Measurements from ENCODE around the gene RIMS1. TPM values are rescaled to one million over a fixed set of nuclear protein-coding genes. Genes with fewer than 3 reads are reported as not detected.

RIMS1 gene
- total RNA-seq, 3 donors from 2014 or later (not counting 1 experiment from before 2014, with no cell fraction given): not detected

DNA sequence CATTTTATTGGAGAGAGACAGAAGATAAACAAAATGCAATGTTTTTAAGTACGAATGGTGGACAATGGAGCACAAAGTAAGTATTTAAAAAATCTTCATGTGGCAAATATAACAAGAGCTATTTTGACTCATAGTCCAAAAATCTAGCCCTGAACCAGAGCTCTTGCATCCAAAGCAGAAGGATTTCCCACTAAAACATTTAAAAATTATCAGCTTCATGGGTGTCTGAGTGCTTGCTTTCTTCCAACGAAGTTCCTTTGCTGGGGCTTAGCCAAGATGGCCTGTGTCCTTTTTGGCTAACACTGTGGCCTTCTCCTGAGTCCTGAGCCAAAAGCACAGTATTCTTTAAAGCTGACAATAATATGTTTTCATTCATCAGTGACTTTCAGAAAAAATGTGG, 161.7 kb downstream of the RIMS1 start:
- Histone ChIP-seq H3K4me3 (ENCODE audit: low read length) (no peak overlapping the region), H3K36me3 (ENCODE audit: control insufficient read depth, insufficient read depth, low read length) (no peaks in the 10 kb centered on the region), H3K4me1 (ENCODE audit: control insufficient read depth, insufficient read depth, low read length) (no peaks in the 10 kb centered on the region), H3K27me3 (ENCODE audit: control insufficient read depth, insufficient read depth, low read length) (no peaks in the 10 kb centered on the region), H3K27ac (ENCODE audit: low read length) (no peak overlapping the region), H3K9me3 (ENCODE audit: control insufficient read depth, insufficient read depth, low read length) (no peaks in the 10 kb centered on the region)
- H3K9me3 Mint-ChIP-seq: peaks cover 4 to 9% of the 10 kb centered on the region in 2 donors
- 78% methylated on average over 2 of the region's 2 CpGs for WGBS (ENCODE audit: insufficient coverage)
- no peaks in the 10 kb centered on the region for H3K36me3 Mint-ChIP-seq
- H3K4me1 Mint-ChIP-seq: no peaks in the 10 kb centered on the region
- H3K4me3 Mint-ChIP-seq: no peak overlapping the region
- intact Hi-C loops (cut with micrococcal nuclease): no loop called here
- no peaks in the 10 kb centered on the region for H3K27me3 Mint-ChIP-seq (ENCODE audit: low read depth in 2 of 2)
- TF ChIP-seq, protein P1, sequence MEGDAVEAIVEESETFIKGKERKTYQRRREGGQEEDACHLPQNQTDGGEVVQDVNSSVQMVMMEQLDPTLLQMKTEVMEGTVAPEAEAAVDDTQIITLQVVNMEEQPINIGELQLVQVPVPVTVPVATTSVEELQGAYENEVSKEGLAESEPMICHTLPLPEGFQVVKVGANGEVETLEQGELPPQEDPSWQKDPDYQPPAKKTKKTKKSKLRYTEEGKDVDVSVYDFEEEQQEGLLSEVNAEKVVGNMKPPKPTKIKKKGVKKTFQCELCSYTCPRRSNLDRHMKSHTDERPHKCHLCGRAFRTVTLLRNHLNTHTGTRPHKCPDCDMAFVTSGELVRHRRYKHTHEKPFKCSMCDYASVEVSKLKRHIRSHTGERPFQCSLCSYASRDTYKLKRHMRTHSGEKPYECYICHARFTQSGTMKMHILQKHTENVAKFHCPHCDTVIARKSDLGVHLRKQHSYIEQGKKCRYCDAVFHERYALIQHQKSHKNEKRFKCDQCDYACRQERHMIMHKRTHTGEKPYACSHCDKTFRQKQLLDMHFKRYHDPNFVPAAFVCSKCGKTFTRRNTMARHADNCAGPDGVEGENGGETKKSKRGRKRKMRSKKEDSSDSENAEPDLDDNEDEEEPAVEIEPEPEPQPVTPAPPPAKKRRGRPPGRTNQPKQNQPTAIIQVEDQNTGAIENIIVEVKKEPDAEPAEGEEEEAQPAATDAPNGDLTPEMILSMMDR (IDR thresholded peaks at IDR 0.05): no peak
- DNase-seq (no peak), ATAC-seq (no peak)
- H3K27ac Mint-ChIP-seq: no peak overlapping the region

DNA sequence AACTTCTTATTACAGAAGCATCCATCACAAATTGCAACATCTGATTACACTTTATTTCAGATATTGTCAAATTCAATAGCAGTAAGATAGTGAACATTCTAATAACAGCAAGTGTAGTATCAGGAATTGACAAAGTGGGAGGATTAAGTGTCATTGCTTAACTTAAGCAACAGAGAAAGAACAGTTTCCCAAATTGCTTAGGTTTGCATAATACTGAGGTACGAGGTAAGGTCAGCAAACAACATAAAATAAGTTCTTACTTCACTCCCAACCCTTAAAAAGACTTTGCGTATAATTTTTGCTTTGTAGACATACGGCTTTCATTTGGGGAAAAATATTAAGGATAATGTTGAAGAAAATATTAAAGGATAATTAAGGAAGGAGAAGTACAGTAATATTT, 163.0 kb downstream of the RIMS1 start:
- no peaks in the 10 kb centered on the region for H3K9me3 ChIP-seq (ENCODE audit: control insufficient read depth, insufficient read depth, low read length)
- H3K4me3 ChIP-seq (ENCODE audit: low read length): no peak overlapping the region
- DNase-seq: no peak
- Mint-ChIP-seq H3K27me3 (ENCODE audit: low read depth in 2 of 2) (no peaks in the 10 kb centered on the region), H3K9me3 (peaks cover 9% of the 10 kb centered on the region in 2 donors), H3K36me3 (no peaks in the 10 kb centered on the region), H3K4me1 (no peaks in the 10 kb centered on the region), H3K27ac (no peak overlapping the region), H3K4me3 (no peak overlapping the region)
- intact Hi-C loops (cut with micrococcal nuclease): no loop called here
- no peaks in the 10 kb centered on the region for H3K27me3 ChIP-seq (ENCODE audit: control insufficient read depth, insufficient read depth, low read length)
- H3K4me1 ChIP-seq (ENCODE audit: control insufficient read depth, insufficient read depth, low read length): no peaks in the 10 kb centered on the region
- H3K27ac ChIP-seq (ENCODE audit: low read length): no peak overlapping the region
- ATAC-seq: no peak
- H3K36me3 ChIP-seq (ENCODE audit: control insufficient read depth, insufficient read depth, low read length): no peaks in the 10 kb centered on the region
- TF ChIP-seq, protein P1 (IDR thresholded peaks at IDR 0.05): no peak
- WGBS (ENCODE audit: insufficient coverage): no CpG with 5 or more reads among the region's 3 CpGs

- intact Hi-C loops (cut with micrococcal nuclease): no loop called here
- TF ChIP-seq, protein P1 (IDR thresholded peaks at IDR 0.05): no peak
- no peak overlapping the region for H3K4me3 Mint-ChIP-seq
- Histone ChIP-seq H3K27me3 (ENCODE audit: control insufficient read depth, insufficient read depth, low read length) (no peaks in the 10 kb centered on the region), H3K4me1 (ENCODE audit: control insufficient read depth, insufficient read depth, low read length) (no peaks in the 10 kb centered on the region), H3K4me3 (ENCODE audit: low read length) (no peak overlapping the region), H3K36me3 (ENCODE audit: control insufficient read depth, insufficient read depth, low read length) (no peaks in the 10 kb centered on the region), H3K27ac (ENCODE audit: low read length) (no peak overlapping the region), H3K9me3 (ENCODE audit: control insufficient read depth, insufficient read depth, low read length) (no peaks in the 10 kb centered on the region)
- DNase-seq (no peak), ATAC-seq (no peak)
- 91% methylated on average over 6 of the region's 6 CpGs for WGBS (ENCODE audit: insufficient coverage)
- no peaks in the 10 kb centered on the region for H3K27me3 Mint-ChIP-seq (ENCODE audit: low read depth in 2 of 2)
- H3K27ac Mint-ChIP-seq: no peak overlapping the region
- no peaks in the 10 kb centered on the region for H3K4me1 Mint-ChIP-seq
- peaks cover 0 to 3% of the 10 kb centered on the region in 2 donors for H3K9me3 Mint-ChIP-seq
- H3K36me3 Mint-ChIP-seq: no peaks in the 10 kb centered on the region
Observed at GRCh38 chr6:72061286-72061685, 174.9 kb downstream of the RIMS1 start.

- Mint-ChIP-seq H3K27me3 (ENCODE audit: low read depth in 2 of 2) (no peaks in the 10 kb centered on the region), H3K36me3 (no peaks in the 10 kb centered on the region), H3K9me3 (peaks cover 3 to 6% of the 10 kb centered on the region in 2 donors), H3K4me1 (no peaks in the 10 kb centered on the region), H3K27ac (no peak overlapping the region), H3K4me3 (no peak overlapping the region)
- no peak overlapping the region for H3K27ac ChIP-seq (ENCODE audit: low read length)
- no peak overlapping the region for H3K4me3 ChIP-seq (ENCODE audit: low read length)
- H3K27me3 ChIP-seq (ENCODE audit: control insufficient read depth, insufficient read depth, low read length): no peaks in the 10 kb centered on the region
- intact Hi-C loops (cut with micrococcal nuclease): no loop called here
- DNase-seq (no peak), ATAC-seq (no peak)
- no peaks in the 10 kb centered on the region for H3K9me3 ChIP-seq (ENCODE audit: control insufficient read depth, insufficient read depth, low read length)
- H3K4me1 ChIP-seq (ENCODE audit: control insufficient read depth, insufficient read depth, low read length): no peaks in the 10 kb centered on the region
- WGBS (ENCODE audit: insufficient coverage): 94% methylated on average over 5 of the region's 7 CpGs
- H3K36me3 ChIP-seq (ENCODE audit: control insufficient read depth, insufficient read depth, low read length): no peaks in the 10 kb centered on the region
- TF ChIP-seq, protein P1 (IDR thresholded peaks at IDR 0.05): no peak
Observed at GRCh38 chr6:72064399-72064975, 178.1 kb downstream of the RIMS1 start.
